Hepatocyte (in vitro differentiated cells): ENCODE measurements around the gene SNTN. TPM values are rescaled to one million over a fixed set of nuclear protein-coding genes. Genes with fewer than 3 reads are reported as not detected.

Experiments used
- DNase-seq: peaks from one replicate; pipeline ENCODE4 v3.0.0-alpha.2; 2016; ENCODE audit warnings: low spot score
- H2AFZ ChIP-seq: fragments of 200-600 bp; sonication (generic); 2 replicates; pipeline ENCODE4 v1.6.0; 2016; ENCODE audit warnings: antibody characterized with exemption, mild to moderate bottlenecking
- H3K27ac ChIP-seq: fragments of 200-600 bp; sonication (generic); 2 replicates; pipeline ENCODE4 v1.5.1; 2016; ENCODE audit warnings: mild to moderate bottlenecking
- H3K27me3 ChIP-seq: fragments of 200-600 bp; sonication (generic); 2 replicates; pipeline ENCODE4 v1.6.1; 2016
- H3K36me3 ChIP-seq: fragments of 200-600 bp; sonication (generic); replicated peaks from 2 replicates; pipeline ENCODE4 v1.5.1; 2016; ENCODE audit warnings: low read depth; ENCODE audit not compliant: insufficient read depth
- H3K4me1 ChIP-seq: fragments of 200-600 bp; sonication (generic); 2 replicates; pipeline ENCODE4 v1.5.1; 2016; ENCODE audit warnings: mild to moderate bottlenecking, moderate library complexity; ENCODE audit not compliant: insufficient read depth
- H3K4me2 ChIP-seq: fragments of 200-600 bp; sonication (generic); 2 replicates; pipeline ENCODE4 v1.6.0; 2016
- H3K4me3 ChIP-seq: fragments of 200-600 bp; sonication (generic); 2 replicates; pipeline ENCODE4 v1.5.1; 2016; ENCODE audit warnings: mild to moderate bottlenecking
- H3K79me2 ChIP-seq: fragments of 200-600 bp; sonication (generic); 2 replicates; pipeline ENCODE4 v1.6.0; 2017; ENCODE audit warnings: mild to moderate bottlenecking
- H3K9me2 ChIP-seq: fragments of 200-600 bp; sonication (generic); replicated peaks from 2 replicates; pipeline ENCODE4 v1.6.0; 2017; ENCODE audit warnings: mild to moderate bottlenecking; ENCODE audit not compliant: insufficient read depth
- H3K9me3 ChIP-seq: fragments of 200-600 bp; sonication (generic); 2 replicates; pipeline ENCODE4 v1.5.1; 2016; ENCODE audit warnings: low read depth, mild to moderate bottlenecking
- H4K20me1 ChIP-seq: fragments of 200-600 bp; sonication (generic); 2 replicates; pipeline ENCODE4 v1.6.0; 2016; ENCODE audit warnings: mild to moderate bottlenecking; ENCODE audit not compliant: insufficient read depth, poor library complexity, severe bottlenecking
- CTCF ChIP-seq: fragments of 200-600 bp; sonication (generic); IDR thresholded peaks from 2 replicates; pipeline ENCODE4 v1.5.1; 2016; ENCODE audit warnings: antibody characterized with exemption, mild to moderate bottlenecking; ENCODE audit not compliant: poor library complexity
- EZH2 ChIP-seq: fragments of 200-600 bp; sonication (generic); IDR thresholded peaks from 2 replicates; pipeline ENCODE4 v1.6.1; 2016; ENCODE audit warnings: antibody characterized with exemption, mild to moderate bottlenecking, borderline replicate concordance
- EZH2phosphoT487 ChIP-seq: fragments of 200-600 bp; sonication (generic); IDR thresholded peaks from one replicate; pipeline ENCODE4 v1.6.1; 2018; ENCODE audit warnings: antibody characterized with exemption, mild to moderate bottlenecking, low read depth, moderate library complexity; ENCODE audit not compliant: unreplicated experiment, severe bottlenecking
- WGBS: methylation state at CpG from one replicate; pipeline ENCODE4 v1.1.6; 2016; ENCODE audit warnings: low lambda C conversion rate; ENCODE audit errors: missing lambda C conversion rate; 5-methylcytosine and 5-hydroxymethylcytosine counted together
- polyA plus RNA-seq: library from polyadenylated mRNA; unstranded; fragments of >200 nt; fragmentation: Nextera tagmentation; extraction: Ambion mirVana; gene quantifications from 2 replicates; pipeline ENCODE4 v1.2.1, GENCODE V29; 2016
- total RNA-seq: library from RNA; depleted of rRNA; stranded (reverse); fragments of >200 nt; gene quantifications from 2 replicates; pipeline ENCODE4 v1.2.3, GENCODE V29; 2014

SNTN gene
- total and polyA plus RNA-seq, 2 experiments from 2014 or later: not detected

DNA sequence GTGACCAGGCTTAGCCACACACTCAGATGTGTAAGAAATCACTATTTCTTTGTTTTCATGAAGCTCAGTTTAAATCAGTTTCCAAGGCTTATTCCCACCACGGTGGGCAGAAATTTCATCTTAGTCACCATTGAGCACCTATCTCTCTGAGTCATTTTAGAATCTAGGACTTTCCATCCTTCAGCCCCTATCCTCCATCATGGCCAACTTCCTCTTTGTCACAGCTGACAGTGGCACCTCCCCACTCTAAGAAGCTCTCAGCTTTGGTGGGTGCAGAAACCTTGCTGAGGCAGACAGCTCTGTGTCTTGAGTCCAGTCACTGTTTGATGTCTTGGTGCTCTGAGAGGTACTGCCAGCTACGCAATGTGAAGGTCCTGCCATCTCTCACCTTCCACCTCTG lies 32.9 kb downstream of the SNTN start:
- H4K20me1 ChIP-seq: no peaks in the 10 kb centered on the region
- H3K9me2 ChIP-seq: no peaks in the 10 kb centered on the region
- no peak overlapping the region for H3K27ac ChIP-seq
- H3K79me2 ChIP-seq: no peaks in the 10 kb centered on the region
- no peaks in the 10 kb centered on the region for H3K4me1 ChIP-seq
- no peaks in the 10 kb centered on the region for H3K9me3 ChIP-seq
- no peak overlapping the region for H3K4me2 ChIP-seq
- H3K36me3 ChIP-seq: no peaks in the 10 kb centered on the region
- TF ChIP-seq CTCF: no peak
- no peak for TF ChIP-seq EZH2
- no peak for TF ChIP-seq EZH2phosphoT487
- no peak for DNase-seq
- 88% methylated on average over 2 of the region's 2 CpGs for WGBS
- no peak overlapping the region for H3K4me3 ChIP-seq
- H3K27me3 ChIP-seq: no peaks in the 10 kb centered on the region
- H2AFZ ChIP-seq: no peak overlapping the region

DNA sequence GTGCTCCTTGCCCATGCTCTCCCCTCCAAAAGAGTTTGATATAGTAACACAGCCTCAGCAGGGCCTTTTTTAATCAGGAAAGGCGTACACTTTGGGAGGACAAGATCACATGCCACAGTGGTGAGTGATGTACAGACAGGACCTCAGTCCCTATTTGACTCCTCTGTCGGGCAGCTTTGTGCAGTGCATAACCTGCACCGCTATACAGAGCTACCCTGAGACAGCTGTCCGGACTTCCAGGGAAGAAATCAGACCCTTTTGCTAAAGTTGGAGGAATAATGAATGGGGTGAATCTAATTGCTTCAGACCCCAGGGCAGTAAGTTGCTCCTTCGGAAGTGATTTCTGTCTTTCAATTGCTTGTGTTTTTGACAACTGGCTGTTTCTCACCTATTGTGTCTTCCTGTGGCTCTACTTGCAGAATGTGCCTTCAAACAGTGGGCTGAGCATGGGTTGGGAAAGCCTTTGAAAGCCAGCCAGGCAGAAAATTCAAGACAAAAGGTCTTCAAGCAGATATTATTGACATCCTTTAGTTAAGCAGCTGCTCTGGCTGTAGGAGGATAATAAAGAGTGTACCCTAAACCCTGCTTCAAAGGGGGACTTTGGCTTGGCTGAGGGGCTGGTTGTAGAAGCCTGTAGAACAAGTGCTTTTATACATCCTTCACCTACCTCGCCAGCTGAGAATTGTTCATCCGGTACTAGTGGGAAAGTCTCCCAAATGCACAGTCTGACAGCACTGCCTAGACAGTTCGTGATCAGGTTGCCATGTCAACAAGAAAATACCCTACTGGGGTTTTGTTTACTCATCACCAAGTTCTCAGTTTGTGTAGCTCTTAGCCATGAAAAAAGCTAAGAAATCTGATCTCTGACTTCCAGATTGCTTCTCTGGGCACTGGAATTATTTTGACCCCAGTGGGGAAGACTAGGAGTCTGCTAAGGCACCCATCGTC lies 35.1 kb downstream of the SNTN start:
- H3K36me3 ChIP-seq: no peaks in the 10 kb centered on the region
- 84% methylated on average over 9 of the region's 9 CpGs for WGBS
- no peak overlapping the region for H3K4me3 ChIP-seq
- H3K79me2 ChIP-seq: no peaks in the 10 kb centered on the region
- H4K20me1 ChIP-seq: no peaks in the 10 kb centered on the region
- H3K9me3 ChIP-seq: no peaks in the 10 kb centered on the region
- TF ChIP-seq CTCF: no peak
- no peak for TF ChIP-seq EZH2
- TF ChIP-seq EZH2phosphoT487: no peak
- H2AFZ ChIP-seq: no peak overlapping the region
- no peak overlapping the region for H3K4me2 ChIP-seq
- no peaks in the 10 kb centered on the region for H3K27me3 ChIP-seq
- no peaks in the 10 kb centered on the region for H3K9me2 ChIP-seq
- no peak overlapping the region for H3K27ac ChIP-seq
- DNase-seq: no peak
- no peaks in the 10 kb centered on the region for H3K4me1 ChIP-seq

DNA sequence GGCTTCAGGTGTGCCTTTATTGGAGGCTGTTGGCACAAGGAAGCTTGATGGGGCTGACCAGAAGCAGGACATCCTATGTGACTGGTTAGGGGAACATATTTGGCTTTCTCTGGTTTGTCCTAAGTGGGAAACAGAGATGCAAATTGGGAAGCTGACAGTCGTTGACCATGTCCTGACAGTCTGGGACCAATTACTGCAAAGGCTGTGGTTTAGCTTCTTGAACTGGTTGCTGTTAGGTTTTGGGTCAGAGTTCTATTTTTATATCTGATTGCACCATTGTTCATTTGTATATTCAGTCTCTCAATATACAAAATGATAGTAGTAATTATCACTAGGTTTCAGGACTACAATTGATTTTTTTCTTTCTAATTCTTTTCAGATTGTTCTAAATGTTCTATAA lies 36.8 kb downstream of the SNTN start:
- 64% methylated on average over 1 of the region's 1 CpG for WGBS
- Histone ChIP-seq H3K79me2 (no peaks in the 10 kb centered on the region), H3K27me3 (no peaks in the 10 kb centered on the region), H4K20me1 (no peaks in the 10 kb centered on the region), H3K9me2 (no peaks in the 10 kb centered on the region), H3K36me3 (no peaks in the 10 kb centered on the region), H3K27ac (no peak overlapping the region), H3K4me2 (no peak overlapping the region), H2AFZ (no peak overlapping the region), H3K4me1 (no peaks in the 10 kb centered on the region), H3K4me3 (no peak overlapping the region), H3K9me3 (no peaks in the 10 kb centered on the region)
- no peak for DNase-seq
- TF ChIP-seq EZH2 (no peak), CTCF (no peak), EZH2phosphoT487 (no peak)
